Stimulated activated CD8-positive, alpha-beta memory T cell treated with anti-CD3 and anti-CD28 coated beads, Interleukin-15, amount 100 ng/mL, for 48 hours (primary cell): Measurements from ENCODE around the gene CDH4.

ENCODE experiments used
- DNase-seq, 2 donors: peaks; one replicate each; pipeline ENCODE4 v3.0.0-alpha.2; 2020; ENCODE audit warnings: low read depth in 2 of 2

The CDH4 gene

DNA sequence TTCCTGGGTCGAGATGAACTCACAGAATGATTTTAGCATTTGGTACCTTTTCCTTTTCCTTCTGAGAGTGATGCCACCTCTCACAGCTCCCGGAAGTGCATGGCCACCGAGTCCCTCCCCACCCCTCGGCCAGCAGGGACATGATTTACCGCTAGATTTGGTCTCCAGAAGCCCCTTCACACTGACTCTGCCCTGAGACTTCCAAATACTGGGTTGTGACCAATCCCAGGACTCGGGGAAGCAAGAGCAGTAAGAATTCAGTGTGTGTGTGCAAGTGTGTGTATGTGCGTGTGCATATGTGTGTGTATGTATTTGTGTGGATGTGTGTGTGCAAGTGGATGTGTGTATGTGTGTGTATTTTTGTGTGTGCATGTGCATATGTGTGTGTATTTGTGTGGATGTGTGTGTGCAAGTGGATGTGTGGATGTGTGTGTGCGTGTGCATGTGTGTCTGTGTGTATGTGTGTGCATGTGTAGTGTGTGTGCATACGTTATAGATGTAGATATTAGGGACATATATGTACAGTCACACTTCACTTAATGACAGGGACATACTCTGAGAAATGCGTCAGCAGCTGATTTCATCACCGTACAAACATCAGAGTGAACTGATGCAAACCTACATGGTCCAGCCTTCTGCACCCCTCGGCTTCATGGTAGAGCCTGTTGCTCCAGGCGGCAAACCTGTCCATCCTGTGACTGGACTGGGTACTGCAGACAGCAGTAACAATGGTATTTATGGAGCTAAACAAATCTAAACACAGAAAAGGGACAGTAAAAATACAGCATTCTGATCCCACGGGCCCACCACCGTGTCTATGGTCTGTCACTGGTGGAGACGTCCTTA lies 439.2 kb downstream of the CDH4 start:
- no peak for DNase-seq

DNA sequence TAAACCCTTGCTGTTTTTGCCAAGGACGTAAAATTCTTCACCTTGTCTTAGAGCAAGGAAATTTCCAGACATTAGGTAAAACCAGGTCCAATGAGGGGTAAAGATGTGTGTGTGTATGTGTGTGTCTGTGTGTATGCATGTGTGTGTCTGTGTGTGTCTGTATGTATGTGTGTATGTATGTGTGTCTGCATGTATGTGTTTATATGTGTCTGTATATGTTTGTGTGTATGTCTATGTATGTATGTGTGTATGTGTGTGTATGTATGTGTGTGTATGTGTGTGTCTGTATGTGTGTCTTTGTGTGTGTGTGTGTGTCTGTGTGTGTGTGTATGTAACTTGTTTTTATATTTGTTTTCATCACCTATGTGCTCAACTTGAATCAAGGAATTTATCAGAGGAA lies 439.9 kb downstream of the CDH4 start:
- no peak for DNase-seq

DNA sequence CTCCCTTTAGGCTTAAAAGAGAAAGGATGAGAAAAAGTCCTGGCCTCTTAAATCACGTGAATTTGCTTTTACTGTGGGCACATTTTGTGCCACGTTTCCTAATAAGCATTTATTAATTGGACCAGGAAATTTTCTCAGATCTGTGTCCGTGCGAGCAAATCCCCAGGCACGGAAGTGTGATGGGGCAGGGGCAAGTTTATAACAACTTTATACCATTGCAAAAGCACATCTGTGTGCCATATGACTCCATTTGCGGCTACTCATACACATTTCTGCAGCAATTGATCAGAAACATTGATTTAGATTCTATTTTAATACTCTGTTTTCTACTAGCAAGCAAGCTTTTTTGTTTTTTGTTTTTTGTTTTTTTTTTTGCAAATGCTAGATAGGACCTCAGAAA lies 440.4 kb downstream of the CDH4 start:
- DNase-seq: no peak

DNA sequence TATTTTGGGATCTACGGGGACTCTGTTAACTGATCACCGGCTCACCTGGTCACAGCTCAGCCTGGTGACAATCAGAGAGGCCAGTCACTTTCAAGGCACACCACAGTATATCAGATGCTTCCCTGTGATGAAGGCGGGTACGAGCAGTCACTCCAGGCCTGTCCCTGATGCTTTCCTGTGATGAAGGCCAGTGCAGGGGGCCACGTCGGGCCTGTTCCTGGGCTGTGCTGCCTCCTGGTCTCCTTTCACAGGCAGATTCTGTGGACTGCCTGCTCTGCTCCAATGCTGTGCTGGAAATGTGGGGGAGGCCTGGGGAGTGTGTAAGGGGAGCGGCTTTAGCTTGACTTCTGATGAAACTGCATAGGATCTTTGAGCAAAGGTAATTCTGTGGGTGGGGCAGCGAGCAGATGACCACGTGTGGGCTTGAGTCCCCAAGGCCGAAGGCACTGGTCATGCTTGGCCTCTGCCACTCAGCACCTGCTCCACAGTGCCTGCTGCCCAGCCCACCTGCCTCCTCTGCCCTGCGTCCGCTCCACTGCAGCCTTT lies 441.1 kb downstream of the CDH4 start:
- DNase-seq: no peak

DNA sequence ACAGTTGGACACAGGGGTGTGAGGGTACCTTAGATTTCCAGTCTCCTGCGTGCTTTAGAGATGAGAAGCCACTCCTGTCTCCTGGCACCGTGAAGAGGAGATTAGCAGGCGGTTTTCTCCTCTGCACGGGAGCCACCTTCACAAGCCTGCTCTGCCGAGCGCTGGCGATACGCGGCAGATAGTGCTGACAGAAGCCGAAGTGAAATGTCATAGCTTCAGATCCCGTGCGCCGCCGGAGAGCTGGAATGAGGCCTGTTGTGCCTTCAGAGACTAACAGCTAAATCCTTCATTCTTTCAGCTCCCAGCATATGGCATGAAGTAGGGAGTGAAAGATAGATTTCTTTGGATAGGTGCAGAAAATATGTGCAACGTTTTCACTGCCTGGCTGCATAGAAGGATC lies 442.6 kb downstream of the CDH4 start:
- no peak for DNase-seq

DNA sequence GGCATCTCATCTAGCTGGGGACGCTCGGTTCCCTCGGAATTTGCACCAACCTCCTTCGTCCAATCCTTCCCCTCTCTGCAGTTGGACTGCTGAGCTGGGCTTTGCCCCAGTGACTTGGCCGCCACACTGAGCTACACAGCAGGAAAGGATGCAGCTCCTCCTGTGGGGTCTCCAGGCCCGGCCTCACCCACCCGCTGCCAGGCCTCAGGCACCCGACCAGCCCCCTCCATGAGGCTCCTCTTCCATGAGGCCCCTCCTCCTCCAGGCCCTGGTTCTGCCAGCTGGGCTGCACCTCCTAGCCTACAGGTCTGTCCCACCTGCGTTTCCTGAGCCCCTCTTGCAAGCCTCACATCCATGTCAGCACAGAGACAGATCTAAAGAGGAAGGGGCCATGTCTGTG lies 443.7 kb downstream of the CDH4 start:
- no peak for DNase-seq

DNA sequence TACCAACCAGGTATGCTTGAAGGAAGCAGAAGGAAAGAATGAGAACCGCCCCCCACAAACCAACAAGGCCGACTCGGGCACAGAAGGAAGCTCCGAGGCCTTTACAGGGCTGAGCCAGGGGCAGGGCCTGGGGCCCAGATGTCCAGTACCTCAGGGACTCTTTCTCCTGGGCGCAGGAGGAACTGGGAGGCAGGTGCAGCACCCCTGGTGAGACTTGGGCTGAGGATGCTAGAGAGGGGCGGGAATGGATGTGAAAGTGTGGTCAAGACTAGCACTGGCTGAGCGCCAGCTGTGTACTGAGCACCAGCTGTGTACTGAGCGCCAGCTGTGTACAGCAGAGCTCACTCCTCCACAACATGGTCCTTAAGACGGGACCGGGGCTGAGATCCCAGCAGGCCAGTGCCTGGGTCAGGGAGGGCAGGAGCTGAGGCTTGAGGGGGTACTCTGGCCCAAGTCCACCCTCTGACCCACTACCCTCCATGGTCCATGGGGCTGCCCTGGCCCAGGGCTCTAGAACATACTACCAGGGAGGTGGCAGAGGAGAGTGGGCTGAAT lies 444.2 kb downstream of the CDH4 start:
- no peak for DNase-seq

DNA sequence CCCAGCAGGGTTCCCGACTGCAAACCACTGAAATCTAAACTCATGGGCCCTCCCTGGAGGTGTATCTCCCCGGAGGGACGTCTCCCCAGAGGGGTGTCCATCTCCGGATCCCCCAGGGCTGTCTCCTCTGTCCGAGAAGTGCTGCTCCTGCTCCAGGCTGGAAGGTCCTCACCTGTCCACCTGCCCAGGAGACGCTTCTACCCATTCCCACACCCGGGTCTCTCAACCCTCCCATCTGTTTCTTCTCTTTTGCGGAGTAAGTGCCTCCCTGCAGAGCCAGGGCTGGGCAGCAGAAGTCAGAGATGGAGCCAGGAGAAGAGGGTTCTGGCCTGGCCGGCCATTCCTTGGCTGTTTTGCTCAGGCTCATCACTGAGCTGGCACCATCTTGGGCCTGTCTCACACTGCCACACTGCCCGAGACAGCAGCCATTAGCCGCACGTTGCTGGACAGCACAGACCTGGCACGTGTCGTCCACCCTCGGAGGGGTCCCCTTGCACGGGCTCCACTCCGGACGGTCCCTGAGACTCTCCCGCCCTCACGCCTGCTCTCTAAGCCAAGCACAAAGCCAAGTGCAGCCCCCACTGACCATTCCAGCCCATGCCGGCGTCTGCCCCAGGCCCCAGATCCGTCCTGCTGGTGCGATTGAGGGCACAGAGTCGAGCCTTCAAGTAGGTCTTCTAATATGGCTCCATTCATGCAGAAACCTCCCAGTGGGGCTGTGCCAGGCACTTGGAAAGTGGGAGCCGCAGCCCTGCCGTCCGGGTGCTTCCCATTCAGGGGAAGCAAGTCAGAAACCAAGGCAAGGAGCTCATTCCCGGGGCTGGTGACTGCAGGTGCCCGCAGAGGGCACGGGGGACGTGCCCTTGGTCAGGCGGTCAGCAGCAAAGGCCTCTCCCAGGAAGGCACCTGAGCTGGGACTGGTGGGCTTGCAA lies 445.9 kb downstream of the CDH4 start:
- no peak for DNase-seq

DNA sequence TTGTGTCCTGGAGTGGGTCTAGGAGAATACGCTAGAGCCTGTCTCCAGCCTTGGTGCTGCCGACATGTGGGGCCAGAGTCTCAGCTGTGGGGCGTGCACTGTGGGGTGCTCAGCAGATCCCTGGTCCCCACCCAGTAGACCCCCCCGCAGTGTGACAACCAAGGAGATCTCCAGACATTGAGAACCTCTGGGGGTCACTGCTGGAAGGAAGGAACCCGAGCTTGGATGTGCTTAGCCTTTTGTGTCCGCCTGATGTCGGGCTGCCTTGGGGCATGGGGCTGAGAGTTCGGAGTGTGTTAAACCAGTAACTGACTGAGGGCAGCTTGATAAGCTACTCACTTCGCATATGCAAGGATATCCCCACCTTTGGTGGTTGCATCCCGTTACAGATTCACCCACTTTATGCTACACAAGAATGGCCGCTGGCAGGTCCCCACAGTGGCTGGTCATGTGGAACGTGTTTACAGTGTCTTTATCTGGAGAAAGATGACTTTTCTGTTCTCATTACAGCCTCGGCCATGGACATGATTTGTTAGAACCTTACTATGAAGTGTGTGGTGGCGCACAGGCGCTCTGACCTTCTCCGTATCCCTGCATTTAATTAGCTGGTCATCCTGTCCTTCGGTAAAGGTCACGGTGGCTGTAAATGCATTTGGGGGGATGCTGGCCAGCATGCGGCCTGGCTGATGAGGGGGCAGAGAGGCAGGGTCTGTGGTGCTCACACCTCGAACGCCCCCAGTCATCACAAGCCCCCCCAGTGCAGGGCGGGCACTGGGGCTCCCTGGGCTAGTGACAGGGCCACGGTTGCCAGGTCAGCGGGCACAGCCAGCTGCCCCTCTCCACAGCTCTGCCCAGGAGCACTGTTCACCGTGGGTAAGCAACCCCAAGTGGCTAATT lies 446.8 kb downstream of the CDH4 start:
- DNase-seq: no peak

DNA sequence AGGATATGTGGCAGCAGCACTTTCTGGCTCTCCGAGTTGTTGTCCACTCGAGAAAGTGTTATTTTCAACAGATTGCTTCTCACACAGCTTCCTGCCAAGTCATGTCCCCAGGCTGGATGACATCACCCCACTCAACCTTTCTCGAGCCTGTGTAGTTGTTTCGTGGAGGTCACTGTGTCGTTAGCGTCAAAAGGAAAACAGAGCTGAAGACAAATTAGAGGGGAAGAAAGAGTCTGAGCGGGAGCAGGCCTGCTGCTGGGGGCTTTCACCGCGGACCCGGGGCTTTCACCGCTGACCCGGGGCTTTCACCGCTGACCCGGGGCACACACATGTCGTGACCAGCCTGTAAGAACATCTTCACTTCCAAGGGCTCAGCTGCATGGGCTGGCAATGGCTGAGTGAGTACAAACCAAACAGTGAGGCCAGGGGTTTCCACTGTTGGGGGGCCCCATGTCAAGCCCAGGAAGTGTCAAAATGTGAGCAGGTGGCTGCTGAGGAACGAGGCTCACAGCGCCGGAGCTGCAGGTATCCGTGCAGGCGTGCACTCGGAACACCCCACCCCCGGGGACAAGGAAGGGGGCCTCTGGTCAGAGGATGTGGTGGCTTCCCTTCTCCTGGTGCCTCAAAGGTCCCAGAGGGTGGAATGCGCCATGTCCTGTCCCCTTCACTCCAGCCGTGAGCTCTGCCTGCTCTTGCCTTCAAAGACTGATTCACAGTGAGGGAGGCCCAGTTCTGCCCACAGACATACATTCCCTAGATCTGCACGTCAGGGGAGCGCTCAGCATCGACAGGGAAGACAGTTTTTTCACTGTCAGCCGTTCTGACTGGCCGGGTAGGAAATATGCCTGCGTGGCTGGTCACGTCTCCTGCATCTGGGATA lies 447.7 kb downstream of the CDH4 start:
- no peak for DNase-seq

DNA sequence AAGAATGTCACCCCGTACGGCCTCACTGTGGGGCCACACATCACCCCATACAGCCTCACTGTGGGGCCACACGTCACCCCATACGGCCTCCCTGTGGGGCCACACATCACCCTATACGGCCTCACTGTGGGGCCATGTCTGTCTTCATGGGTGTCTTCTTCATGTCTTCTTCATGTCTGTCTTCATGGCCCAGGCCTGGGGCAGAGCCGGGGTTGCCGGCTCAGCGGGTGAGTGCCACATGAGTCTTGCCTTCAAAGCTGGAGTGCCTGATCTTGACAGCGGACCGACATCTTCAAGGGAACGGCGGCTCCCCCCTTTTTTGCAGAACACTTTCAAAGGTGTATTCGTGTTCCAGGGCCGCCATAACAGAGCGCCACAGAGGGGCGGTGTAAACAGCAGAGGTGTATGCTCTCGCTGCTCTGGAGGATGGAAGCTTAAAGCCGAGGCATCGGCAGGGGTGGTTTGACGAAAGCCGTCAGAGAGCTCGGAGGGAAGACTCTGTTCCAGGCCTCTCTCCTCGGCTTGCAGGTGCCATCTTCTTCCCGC lies 448.6 kb downstream of the CDH4 start:
- no peak for DNase-seq

DNA sequence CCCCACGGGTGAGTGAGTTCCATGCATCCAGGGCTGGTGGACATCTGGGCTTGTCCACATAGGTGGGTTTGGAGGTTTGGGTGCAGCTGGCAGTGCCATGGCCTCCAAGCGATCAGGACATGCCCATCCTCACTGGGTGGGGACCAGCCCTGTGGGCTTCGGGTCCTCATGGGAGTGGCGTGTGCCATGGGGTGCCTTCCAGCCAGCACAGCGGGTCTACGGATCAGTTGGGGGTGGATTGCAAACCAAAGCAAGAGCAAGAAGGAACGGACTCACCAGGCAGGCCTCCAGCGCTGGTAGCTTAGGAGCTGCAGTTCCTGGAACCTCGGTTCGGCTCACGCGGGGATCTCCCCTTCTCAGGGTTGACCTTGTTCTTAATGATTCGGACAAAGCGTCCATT lies 449.3 kb downstream of the CDH4 start:
- no peak for DNase-seq

DNA sequence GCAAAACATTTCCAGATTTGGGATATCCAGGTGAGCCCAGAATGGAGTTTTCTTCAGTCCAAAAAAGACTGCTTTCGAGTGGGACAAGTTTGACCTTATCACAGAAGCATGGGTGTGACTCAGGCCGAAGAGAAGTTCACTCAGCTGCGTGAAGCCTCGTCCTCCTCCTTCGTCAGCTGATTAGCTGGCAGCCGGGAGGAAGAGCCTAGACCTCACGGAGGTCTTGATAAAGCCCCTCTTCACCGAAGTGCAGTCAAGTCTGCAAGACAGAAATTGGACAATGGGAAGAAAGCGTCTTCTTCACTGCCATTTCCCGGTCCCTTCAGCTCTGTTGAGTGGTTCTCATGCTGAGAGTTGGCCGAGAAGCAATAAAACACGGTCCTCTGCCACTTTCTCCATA lies 449.7 kb downstream of the CDH4 start:
- no peak for DNase-seq

DNA sequence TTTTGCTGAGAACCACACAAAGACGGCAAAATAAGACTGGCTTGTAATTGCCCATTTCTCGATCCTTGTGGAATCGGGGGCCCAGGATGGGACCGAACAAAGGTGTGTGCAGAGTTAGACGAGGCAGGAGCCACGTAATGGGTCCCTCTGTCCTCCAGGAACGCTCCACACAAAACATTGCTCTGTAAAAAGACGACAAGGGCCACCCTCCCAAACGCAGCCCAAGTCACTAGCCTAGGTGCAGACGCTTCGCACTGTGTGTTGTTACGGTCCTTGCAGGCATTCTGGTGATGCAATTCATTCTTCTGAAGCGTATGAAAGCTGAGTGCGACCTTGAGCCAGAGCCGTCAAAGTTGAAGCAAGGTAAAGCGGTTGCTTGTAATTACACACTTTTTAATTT lies 450.2 kb downstream of the CDH4 start:
- DNase-seq: no peak

DNA sequence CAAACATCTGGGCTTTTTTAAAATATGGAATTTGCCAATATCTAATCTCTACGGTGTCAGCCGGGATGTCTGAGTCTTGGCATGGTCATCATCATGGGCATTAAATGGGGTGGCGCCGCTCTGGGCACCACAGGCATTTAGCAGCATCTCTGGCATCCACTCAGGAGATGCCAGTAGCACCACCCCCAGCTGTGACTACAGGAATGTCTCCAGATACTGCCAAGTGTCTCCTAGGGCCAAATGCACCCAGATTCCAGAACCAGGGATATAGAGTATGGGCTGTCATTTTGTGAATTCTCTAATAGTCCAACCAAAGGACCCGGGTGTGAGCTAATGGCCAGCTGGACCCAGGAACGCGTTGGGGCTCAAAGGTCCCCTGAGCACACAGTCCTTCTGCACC lies 452.6 kb downstream of the CDH4 start:
- no peak for DNase-seq

DNA sequence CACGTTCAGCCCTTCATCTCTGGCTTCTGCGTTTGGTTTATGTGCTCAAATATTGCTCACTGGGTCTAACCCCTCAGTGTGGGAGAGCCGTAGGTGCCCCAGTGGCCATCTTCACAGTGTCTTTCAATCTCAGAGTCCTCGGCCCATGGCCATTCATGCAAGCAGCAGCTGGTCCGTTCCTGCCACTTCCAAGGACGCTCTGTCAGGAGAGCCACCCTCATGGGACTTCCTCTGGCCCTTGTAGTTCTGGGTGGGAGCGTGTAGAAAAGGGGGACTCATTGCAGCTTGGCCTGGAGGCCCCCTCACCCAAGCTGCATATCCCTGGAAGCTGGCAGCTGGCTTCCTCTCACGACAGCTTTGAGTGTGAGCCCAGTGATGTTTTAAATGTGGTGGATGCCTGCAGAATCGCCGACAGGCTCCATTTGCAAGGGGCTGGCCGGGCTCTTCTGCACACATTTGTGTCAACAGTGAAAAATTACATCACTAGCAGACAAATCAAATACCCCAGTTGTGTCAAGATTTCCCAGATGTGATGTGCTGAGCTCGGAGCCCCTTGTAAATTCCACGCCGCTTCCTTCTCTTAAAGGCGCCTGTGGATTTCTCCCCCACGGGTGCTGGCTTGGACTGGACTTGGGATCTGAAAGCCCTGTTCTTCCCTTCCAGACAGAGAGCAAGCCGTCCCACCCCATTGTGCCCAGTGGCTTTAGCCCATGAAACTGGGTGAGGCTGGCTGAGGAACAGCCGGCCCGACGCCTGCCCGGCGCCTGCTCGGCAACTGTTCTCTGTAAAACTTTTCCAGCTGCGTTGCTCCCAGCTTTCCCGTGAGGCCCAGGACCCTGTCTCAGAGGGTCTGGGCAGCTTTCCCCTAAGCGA lies 453.6 kb downstream of the CDH4 start:
- DNase-seq: no peak

DNA sequence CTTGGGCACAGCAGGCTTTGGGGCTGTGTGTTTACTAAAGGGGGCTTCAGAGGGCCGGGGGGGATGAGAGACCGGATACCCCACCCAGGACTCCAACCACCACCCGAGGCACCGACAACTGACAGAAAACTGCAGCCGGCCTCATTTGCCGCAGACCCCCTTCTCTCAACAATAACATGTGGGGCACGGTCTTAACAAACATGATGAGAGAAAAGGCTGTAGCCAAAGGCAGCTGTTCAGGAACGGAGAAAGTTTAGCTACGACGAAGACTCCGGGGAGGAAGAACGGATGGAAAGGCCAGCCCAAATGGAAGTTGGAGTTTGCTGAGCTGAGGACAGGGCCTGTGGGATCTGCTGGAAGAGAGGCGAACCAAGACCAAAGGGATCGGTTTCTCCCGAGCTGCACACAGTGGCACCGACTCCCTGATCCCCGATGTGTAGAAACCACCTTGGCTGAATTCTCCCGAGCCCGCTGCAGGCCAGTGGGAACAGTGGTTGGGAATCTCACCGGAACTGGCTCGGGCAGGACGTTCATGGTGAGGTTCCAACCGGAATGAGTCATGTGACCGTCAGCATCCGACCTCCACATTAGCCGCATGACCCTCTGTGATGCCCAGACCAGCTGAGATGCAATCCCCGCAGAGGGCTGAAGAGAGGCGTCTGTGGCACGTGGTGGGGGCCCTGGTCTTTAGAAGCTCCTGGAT lies 454.3 kb downstream of the CDH4 start:
- no peak for DNase-seq

DNA sequence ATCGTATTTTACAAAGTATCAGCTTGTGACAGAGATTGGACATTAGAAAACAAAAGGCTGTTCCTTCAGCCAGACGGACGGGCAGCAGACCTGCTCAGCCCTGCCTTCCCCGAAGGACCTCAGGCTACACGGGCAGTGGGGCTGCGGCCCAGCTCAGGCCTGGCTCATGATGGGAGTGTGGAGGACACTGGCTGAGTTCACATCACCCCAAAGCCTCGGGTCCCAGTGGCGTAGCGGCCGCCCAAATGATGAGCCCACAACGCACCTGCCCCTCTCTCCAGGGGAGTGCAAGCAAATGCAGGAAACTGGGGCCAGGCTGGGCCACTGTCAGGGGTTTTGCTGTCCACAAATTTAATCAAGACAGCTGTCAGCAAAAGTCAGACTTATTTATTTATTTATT lies 456.8 kb downstream of the CDH4 start:
- no peak for DNase-seq
